K562 (cell line): Measurements from ENCODE around the gene MACF1. TPM values are rescaled to one million over a fixed set of nuclear protein-coding genes. Genes with fewer than 3 reads are reported as not detected.

Experiments
- ATAC-seq: fragments of 200-7000 bp; cut with Tn5 transposase; 3 replicates; pipeline ENCODE4 v1.9.1; 2020; ENCODE audit warnings: moderate library complexity
- BruUV-seq: library from RNA; stranded (reverse); fragments of 400-500 nt; replicated peaks from 2 replicates; lab custom pipeline; 2021; lab: Mats Ljungman, UMichigan
- CTCF ChIA-PET: fragments of 300-600 bp; formaldehyde crosslinking; extraction: SDS; loops from one replicate; lab custom pipeline; 2021; ENCODE audit warnings: low intra/inter-chr PET ratio; lab: Yijun Ruan, JAX
- POLR2A ChIA-PET: fragments of 300-600, 350-650 bp; sonication (Branson Sonifier 250); formaldehyde crosslinking; extraction: SDS; loops from one replicate; lab custom pipeline; 2021; ENCODE audit warnings: antibody characterized with exemption, inconsistent platforms; lab: Yijun Ruan, JAX
- DNase-seq, 4 experiments: peaks; one replicate each; pipeline versions ENCODE4 v3.0.0 to v3.0.0-alpha.2; 2011 to 2018; ENCODE audit warnings: low spot score in 3 of 4, mixed read lengths in 3 of 4; ENCODE audit errors: extremely low read depth in 1 of 4
- FAIRE-seq: peaks from 2 replicates; lab custom pipeline; 2011; peaks lifted over from hg19 to GRCh38; lab: Jason Lieb, UNC
- H2AFZ ChIP-seq: 2 replicates; pipeline ENCODE4 v1.6.0; 2011; ENCODE audit warnings: low read depth, low read length, control low read depth, inconsistent platforms
- H3K27ac ChIP-seq: fragments of 200-600 bp; 3 replicates; pipeline ENCODE4 v1.8.0; 2011; ENCODE audit warnings: low read depth, mild to moderate bottlenecking, control low read depth, inconsistent platforms, low read length, moderate library complexity, mixed read lengths; ENCODE audit errors: extremely low read depth
- H3K27me3 ChIP-seq, 2 experiments: fragments of 300-600 bp in 1 of 2; 2 replicates in 1 of 2; 3 replicates in 1 of 2; pipeline versions ENCODE4 v1.6.0 to v1.8.0; 2011; ENCODE audit warnings: inconsistent platforms in 2 of 2, low read length in 2 of 2, mild to moderate bottlenecking in 1 of 2, mixed read lengths in 1 of 2, moderate library complexity in 1 of 2; ENCODE audit not compliant: control insufficient read depth in 2 of 2, insufficient read depth in 2 of 2
- H3K36me3 ChIP-seq: fragments of 300-600 bp; 3 replicates; pipeline ENCODE4 v1.8.0; 2011; ENCODE audit warnings: mild to moderate bottlenecking, low read length, inconsistent platforms; ENCODE audit not compliant: control insufficient read depth, insufficient read depth
- H3K4me1 ChIP-seq, 2 experiments: fragments of 200-600 bp in 1 of 2; replicated peaks in 1 of 2; 2 replicates in 1 of 2; 3 replicates in 1 of 2; pipeline versions ENCODE4 v1.5.1 to v1.8.0; 2011; ENCODE audit warnings: inconsistent platforms in 2 of 2, low read length in 2 of 2, mild to moderate bottlenecking in 1 of 2, mixed read lengths in 1 of 2, moderate library complexity in 1 of 2; ENCODE audit not compliant: control insufficient read depth in 2 of 2, insufficient read depth in 2 of 2
- H3K4me2 ChIP-seq: 2 replicates; pipeline ENCODE4 v1.6.1; 2011; ENCODE audit warnings: low read length, control low read depth, inconsistent platforms, mixed read lengths; ENCODE audit not compliant: insufficient read depth
- H3K4me3 ChIP-seq: fragments of 200-600 bp; sonication (generic), shearing (Covaris generic); 2 replicates; pipeline ENCODE4 v1.5.1; 2016; ENCODE audit warnings: control low read depth, inconsistent platforms
- H3K79me2 ChIP-seq: fragments of 200-600 bp; 3 replicates; pipeline ENCODE4 v1.8.0; 2011; ENCODE audit warnings: low read length, inconsistent platforms; ENCODE audit not compliant: control insufficient read depth, insufficient read depth
- H3K9ac ChIP-seq, 2 experiments: 2 replicates each; pipeline versions ENCODE4 v1.6.0 to v1.6.1; 2011; ENCODE audit warnings: low read depth in 2 of 2, low read length in 2 of 2, control low read depth in 1 of 2, inconsistent platforms in 1 of 2, mild to moderate bottlenecking in 1 of 2, mixed read lengths in 1 of 2; ENCODE audit not compliant: insufficient read depth in 1 of 2
- H3K9me1 ChIP-seq: one replicate; pipeline ENCODE4 v1.6.0; 2011; ENCODE audit warnings: inconsistent platforms, mild to moderate bottlenecking, low read length, moderate library complexity; ENCODE audit not compliant: control insufficient read depth, insufficient read depth
- H3K9me3 ChIP-seq: replicated peaks from 2 replicates; pipeline ENCODE4 v1.5.1; 2011; ENCODE audit warnings: low read depth, low read length, inconsistent platforms; ENCODE audit not compliant: control insufficient read depth, insufficient read depth
- H4K20me1 ChIP-seq: replicated peaks from 2 replicates; pipeline ENCODE4 v1.6.1; 2011; ENCODE audit warnings: low read length, inconsistent platforms, mixed read lengths; ENCODE audit not compliant: control insufficient read depth, insufficient read depth
- CEBPG ChIP-seq, 3 experiments: fragments of 200-800 bp in 1 of 3; sonication (Bioruptor generic) in 1 of 3; sonication (generic) in 1 of 3; formaldehyde crosslinking in 1 of 3; IDR thresholded peaks in 2 of 3; conservative IDR thresholded peaks in 1 of 3; 2 replicates each; pipeline versions ENCODE4 v1.6.1 to v1.8.0; 2016 to 2022; ENCODE audit warnings: missing compliant biosample characterization in 2 of 3, missing genetic modification characterization in 2 of 3, mild to moderate bottlenecking in 1 of 3, missing genetic modification reagents in 1 of 3
- ZBTB12 ChIP-seq: fragments of 250-450 bp; sonication (Bioruptor Pico); IDR thresholded peaks from 2 replicates; pipeline ENCODE4 v1.4.0; 2020
- in situ Hi-C: fragments of 300-500 bp; cut with MboI; formaldehyde crosslinking; loops from 4 replicates; pipeline ENCODE4 v1.15.0; 2018; ENCODE audit warnings: inconsistent platforms, mixed read lengths
- intact Hi-C: fragments of 100-400 bp; cut with micrococcal nuclease; formaldehyde crosslinking; loops from 2 replicates; pipeline ENCODE4 v1.14.2; 2022
- polyA plus RNA-seq, 8 experiments: library from polyadenylated mRNA; depleted of rRNA in 4 of 8; stranded (reverse) in 5 of 8; unstranded in 3 of 8; fragments of >200 nt; fragmentation: Nextera tagmentation in 2 of 8; fragmentation: Illumina TruSeq in 1 of 8; extraction: Ambion mirVana in 2 of 8; extraction: Trizol in 1 of 8; gene quantifications; 2 replicates each; pipeline versions ENCODE4 v1.2.1 to v1.2.3, GENCODE V29; 2011 to 2014; ENCODE audit warnings: inconsistent platforms in 1 of 8, missing spikeins in 1 of 8
- total RNA-seq, 7 experiments: library from RNA; depleted of rRNA in 6 of 7; stranded (reverse); fragments of >200 nt in 6 of 7; fragmentation: Illumina TruSeq in 2 of 7; extraction: Trizol in 2 of 7; gene quantifications; 2 replicates each; pipeline versions ENCODE4 v1.2.1 to v1.2.3, GENCODE V29; 2011 to 2021; ENCODE audit warnings: low replicate concordance in 1 of 7

Gene MACF1
- total and polyA plus RNA-seq, 9 of the 15 experiments (the other 6 are each of a cell fraction or from before 2014, with no cell fraction given): 13.2 to 232 (median 112) TPM

- ATAC-seq: no peak
- POLR2A ChIA-PET: interaction anchor here (0.5 kb wide), 1 partner anchor 260 kb away, joined by 3 read pairs; no protein-coding TSS in a partner anchor
- H3K9ac ChIP-seq: no peak overlapping the region
- H3K9me1 ChIP-seq: no peaks in the 10 kb centered on the region
- intact Hi-C loops (no loop called here), in situ Hi-C loops (no loop called here)
- no peak for FAIRE-seq
- H3K4me2 ChIP-seq: no peak overlapping the region
- DNase-seq: no peak
- no TSS peak for BruUV-seq
- TF ChIP-seq CEBPG (CRISPR knock-in tag; IDR thresholded peaks at IDR 0.05) (no peak), CEBPG (tag; conservative IDR thresholded peaks at IDR 0.05 in 1 of 2, IDR thresholded peaks at IDR 0.05 in 1 of 2) (peak in 1 of 2 experiments; percentile 56; a peak in 2 of 4 replicates), ZBTB12 (CRISPR knock-in tag) (no peak)
- H3K27ac ChIP-seq: no peak overlapping the region
- no peak overlapping the region for H2AFZ ChIP-seq
- H3K27me3 ChIP-seq: no peaks in the 10 kb centered on the region
- H3K4me1 ChIP-seq: peaks cover 20 to 36% of the 10 kb centered on the region in 2 experiments
- peaks cover 27% of the 10 kb centered on the region; the same call in 1 of the 3 replicates for H3K79me2 ChIP-seq
- H3K9me3 ChIP-seq: no peaks in the 10 kb centered on the region
- peaks cover 6% of the 10 kb centered on the region; the same call in 1 of the 2 replicates for H4K20me1 ChIP-seq
- CTCF ChIA-PET: no interaction called here
- H3K36me3 ChIP-seq: peaks cover 10% of the 10 kb centered on the region; the same call in 1 of the 3 replicates
- H3K4me3 ChIP-seq: no peak overlapping the region
These were observed 65.9 kb downstream of the MACF1 start for GRCh38 chr1:39270368-39270767.
